ENCODE results near the gene SAE1.

SAE1 gene

DNA sequence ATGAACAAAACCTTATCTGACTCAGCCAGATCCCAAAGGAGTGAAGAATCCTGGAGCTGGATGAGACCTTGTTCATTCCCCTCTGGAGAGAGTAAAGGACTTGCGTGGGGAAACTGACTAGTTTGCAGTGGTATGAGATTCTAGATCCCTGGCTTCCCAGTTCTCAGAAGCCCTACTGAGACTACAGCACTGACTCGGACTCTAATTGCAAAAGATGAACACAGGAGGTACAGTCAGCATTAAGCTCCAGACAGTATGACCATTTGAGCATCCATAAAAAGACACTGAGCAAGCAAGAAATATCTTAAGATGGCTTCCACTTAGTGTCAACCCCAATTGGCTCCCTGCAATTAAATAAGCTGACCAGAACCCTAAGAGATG is 23.8 kb upstream of the SAE1 start:
- DNase-seq (ENCODE audit: low read depth in 2 of 2), result no peak

DNA sequence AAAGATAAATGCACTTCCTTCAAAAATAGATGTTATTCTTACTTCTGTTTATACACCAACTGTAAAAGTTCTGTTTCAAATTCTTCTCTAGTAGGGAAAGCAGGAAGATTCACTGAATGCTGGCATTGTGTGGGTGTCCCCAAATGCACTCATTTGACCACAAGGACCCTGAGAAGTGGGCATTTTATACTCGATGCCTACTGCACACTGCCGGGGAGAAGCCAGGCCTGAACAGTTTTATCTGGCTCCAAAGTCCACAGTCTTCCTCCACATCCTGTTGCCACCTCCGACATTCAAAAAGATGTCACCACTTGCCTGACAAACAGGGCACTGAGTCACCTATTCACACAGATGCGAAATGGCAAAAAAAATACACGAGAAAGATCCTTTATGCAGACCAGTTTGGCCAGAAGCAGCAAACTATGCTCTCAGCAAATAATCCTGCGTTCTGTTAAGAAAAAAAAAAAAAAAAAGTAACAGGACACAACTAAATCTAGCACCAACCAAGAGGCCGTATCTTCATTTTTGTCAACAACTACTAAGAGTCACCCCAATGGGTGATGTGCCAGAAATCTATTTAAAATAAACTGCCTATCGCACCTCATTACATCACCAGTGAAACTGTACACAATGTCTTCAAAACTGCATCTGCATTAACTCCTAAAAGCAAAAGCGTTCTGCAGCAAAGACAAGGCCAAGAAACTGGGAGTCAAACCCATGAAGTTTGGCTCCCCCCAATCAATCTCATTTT is 23.3 kb upstream of the SAE1 start:
- DNase-seq (ENCODE audit: low read depth in 2 of 2), result peak in 1 of 2 donors; percentile 14

DNA sequence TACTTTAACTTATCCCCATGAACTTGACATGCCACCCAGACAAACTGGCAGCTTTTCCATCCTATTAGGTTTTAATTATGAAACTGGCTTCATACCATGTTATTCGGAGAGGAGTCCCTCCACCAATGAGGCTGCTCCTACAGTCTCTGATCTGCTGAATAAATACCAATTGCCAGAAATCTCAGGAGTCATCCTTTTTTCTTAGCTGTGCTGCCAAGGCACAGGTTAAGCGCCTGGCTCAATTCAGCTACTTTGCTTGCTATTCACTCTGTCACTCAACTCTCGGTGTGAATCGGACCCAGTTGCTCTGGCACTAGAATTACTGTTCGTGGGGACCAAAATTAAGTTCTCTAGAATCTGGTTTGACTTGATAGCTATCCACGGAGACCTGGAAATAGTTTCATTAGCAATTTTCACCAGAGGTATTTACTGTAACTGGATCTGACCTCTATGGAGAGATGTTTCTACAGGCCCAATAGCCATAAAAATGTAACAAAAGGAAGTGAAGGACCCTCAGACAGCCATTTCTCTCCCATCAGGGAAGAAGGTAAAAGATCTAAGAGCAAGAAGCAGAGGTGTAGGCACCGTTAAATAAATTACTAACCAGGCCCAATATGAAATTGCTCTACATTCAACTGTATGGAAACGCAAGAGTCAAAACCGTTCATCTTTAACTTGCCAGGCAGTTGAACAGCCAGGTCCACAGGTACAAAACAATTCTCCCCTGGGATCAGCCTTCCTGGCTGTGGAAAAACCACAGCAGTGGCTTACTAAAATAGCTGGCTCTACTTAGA is 22.5 kb upstream of the SAE1 start:
- DNase-seq (ENCODE audit: low read depth in 2 of 2), result no peak

DNA sequence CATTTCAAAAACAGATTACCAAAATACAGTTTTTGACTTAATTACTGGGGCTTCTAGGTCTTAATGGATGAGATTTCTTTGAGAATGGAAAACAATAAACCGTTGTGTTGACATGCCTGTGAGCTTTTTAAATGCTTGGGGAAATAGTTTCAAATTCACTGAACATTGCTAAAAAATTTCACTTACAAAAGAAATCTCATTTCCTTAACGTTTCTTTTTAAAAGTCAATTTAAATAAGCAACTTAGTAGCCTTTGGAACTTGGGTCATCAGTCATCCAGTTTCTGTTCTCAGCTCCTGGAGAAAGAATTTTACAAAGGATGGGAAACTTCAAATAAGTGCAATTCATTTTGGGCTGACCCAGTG is 21.5 kb upstream of the SAE1 start:
- no peak for DNase-seq (ENCODE audit: low read depth in 2 of 2)

DNA sequence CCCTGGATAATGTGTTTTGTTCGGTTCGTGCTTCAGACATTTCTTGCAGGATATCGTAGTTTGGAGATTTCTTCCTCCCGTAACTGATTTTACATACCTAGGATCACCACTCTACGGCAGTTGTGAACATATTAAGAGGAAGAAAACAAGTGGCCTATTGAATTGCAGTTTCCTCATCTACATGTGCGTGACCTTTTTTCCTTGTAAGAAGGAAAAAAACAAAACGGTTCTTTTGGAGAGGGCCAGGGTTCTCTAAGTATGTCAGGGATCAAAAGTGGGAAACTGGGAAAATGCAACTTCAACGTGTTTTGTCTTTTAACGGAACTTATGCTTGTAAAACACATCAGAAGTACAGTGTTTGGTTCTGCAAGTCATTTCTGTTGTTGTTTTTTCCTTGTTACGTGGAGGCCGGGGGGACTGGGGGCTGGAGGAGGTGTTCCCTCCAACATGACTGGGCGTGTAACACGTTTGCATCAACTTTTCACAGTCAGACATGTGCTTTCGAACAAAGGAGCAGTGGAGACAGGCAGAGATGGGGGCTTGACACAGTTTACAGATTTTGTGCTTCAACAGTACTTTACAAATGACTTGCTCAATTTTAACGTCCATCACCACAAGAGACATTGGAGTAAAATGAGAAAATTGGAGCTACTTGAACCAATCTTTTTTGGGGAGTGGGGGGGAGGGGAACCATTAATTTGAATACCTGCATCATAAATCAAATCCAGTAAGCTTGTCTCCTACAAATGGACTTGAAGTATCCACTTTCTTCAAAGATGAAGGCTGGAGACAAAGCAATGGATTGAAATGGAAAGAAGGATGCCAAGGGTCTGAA is 20.9 kb upstream of the SAE1 start:
- peak; percentile 30 to 32 for DNase-seq (ENCODE audit: low read depth in 2 of 2)

DNA sequence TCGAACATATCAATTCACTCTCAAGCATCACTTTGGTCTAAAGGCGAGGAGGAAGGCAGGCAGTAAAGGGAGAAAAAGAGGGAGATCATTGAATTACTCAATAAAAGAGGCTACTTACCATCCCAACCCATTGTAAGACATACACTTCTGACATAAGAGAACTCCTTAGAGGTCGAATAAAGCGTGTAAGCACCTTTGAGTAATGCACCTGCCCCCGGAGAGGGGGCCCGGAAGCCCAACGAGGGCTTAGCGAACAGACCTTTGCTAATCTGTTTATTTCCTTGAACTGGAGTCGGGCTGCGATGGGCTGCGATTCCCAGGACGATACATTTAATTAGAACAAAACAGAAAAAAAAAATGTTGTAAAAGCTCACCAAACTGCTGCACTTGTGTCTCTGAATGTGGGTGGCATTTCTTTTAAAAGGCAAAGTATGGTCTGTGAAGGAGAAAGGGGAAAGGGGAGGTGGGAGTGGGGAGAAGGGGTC is 20.1 kb upstream of the SAE1 start:
- DNase-seq (ENCODE audit: low read depth in 2 of 2), result peak; percentile 54 to 56

DNA sequence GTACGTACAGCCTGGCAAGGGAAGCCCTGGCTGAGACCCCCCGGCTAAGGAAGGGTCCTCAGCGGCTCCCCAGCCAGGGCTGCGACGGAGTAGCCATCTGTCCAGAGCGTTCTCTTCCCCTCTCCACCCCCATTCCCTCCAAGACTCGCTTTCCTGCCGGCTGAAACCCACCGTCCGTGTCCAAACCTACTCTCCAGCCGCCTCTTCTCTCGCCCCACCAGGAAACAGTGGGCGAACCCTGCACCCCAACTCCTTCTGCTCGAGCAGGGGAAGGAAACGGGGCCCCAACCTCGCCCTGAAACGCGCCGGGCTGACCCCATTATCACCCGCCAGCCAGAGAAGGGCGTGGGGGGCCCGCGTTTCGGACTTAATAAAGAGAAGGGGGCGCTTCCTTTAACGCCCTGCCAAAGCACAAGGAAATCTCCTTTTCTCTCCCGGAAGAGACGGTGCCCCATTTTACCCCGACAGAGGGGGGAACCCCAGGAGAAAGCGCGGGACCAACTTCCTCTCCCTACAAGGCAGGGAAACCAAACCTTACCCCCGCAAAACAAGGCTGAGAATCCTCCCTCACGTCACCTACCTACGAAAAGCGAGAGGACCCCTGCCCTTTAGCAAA is 19.5 kb upstream of the SAE1 start:
- peak; percentile 18 to 32 for DNase-seq (ENCODE audit: low read depth in 2 of 2)

DNA sequence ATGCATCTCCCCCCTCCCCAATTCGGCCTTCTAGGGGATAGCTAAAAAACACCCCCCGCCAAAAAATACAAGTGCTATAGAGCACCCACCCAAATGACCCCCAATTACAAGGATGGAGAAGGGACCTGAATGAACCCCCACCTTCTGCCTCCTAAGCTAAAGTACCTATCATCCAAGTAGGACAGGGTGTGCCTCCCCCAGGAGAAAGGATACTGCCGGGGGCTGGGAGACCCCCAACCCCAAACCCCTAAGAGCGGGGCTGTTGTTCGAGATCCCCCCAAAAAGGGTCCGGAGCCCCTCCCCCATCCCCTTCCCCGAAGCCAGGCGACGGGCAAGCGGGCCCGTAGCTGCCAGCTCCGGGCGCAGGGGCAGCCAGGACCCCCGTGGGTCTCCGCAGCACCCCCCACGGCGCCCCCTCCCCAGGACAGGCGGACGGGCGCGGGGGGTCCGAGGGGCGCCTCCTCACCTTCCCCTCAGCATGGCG is 18.9 kb upstream of the SAE1 start:
- no peak for DNase-seq (ENCODE audit: low read depth in 2 of 2)

DNA sequence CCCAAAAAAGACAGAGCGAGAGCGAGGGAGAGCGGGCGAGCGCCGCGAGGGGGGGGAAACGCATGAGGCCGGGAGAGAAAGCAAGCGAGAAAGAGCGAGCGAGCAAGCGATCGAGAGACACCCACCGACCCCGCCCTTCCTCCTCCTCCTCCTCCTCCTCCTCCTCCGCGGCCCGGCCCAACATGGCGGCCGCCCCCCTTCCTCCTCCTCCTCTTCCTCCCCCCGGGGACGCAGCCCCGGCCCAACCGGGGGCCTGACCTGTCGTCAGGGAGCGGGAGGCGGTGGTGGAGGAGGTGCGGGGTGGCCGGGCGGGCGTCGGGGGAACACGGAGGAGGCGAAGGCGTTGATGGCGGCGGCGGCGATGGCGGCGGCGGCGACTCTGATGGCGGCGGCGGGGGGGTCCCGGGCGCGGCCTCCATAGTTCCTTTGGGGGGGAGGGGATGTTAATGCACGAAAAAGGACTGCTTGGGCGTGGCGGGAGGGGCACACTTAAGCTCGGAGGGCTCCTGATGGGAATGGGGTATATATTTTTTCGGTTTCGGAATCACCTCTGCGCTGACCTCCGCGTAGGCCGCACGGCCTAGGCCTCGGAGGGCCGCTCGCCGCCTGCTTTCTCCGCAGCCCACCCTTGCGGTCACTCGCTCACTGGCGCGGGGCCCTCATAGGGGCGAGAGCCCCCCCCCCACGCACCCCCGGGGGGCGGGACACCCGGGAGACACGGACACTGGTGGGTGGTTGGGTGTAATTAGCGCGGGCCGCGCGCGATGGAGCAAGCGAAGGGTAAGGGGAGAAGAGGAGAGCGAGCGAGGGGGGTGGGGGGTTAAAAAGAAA is 18.3 kb upstream of the SAE1 start:
- peak; percentile 83 to 92 for DNase-seq (ENCODE audit: low read depth in 2 of 2)

DNA sequence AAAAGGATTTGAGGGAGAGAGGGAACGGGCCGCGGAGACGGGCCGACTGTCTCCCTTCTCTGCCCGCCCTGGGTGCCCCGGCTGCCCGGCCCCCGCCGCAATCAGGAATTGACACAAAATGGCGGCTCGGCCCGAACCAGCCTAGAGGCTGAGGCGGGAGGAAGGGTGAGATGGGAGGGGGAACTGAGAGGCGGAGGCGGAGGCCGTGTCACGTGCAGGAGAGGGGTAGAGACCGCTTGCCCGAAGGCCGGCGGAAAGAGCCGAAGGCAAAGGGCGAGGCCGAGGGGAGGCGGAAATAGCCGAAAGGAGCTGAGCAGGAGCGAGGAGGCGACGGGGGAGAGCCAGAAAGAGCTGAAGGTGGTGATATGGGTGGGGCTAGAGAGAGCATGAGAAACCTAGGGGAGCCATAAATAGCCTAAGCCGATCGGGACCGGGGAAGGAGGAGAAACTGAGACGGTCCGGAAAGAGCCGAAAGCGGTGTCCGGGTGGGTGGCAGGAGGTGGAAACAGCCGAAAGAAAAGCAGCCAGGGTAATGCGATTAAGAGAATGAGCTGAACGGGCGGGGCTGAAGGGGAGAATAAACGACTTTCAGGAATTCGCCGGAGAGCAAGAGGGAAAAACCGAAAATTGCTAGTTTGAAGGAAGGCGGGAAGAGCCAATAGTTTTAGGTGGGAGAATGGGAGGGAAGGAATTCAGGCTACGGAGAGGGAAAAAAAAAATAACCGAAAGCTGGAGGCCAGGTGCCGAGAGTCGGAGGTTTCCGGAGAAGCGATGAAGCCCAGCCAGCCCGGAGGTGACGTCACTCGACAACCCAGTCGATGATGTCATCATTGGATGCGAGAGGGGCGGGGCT is 17.4 kb upstream of the SAE1 start, which contains the start of gene ZC3H4:
ZC3H4 (minus strand) TSS at position 780 of the 853 bp plus-strand sequence. CDS start 1,192 bp downstream, outside the sequence.
- DNase-seq (ENCODE audit: low read depth in 2 of 2), result peak; percentile 99

DNA sequence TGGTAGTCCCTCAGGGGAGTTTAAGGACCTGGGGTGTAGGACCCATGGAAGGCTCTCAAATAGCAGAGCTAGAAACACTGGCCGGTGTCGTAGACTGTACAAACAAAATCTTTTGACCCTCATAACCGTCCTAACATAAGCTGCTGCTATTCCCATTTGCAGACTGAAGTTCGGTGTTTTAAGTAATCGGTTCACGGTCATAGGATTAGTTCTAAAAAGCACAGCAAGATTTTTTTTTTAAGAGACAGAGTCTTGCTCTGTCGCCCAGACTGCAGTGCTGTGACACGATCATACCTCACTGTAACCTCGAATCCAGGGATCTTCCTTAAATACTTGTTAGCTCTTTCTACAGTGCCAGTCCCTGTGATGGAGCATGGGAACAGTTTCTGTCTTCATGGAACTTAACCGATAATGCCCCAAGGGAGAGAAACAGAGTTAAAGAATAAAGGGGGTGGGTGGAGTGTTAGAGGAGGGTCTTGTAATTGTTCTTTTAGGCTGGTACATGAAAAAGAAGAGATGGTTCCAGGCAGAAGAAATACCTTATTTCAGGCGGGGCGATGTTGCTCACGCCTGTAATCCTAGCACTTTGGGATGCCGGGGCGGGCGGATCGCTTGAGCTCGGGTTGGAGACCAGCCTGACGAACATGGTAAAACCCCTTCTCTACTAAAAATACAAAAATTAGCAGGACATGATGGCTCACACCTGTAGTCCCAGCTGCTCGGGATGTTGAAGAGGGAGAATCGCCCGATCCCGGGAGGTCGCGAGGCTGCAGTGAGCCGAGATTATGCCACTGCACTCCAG is 16.6 kb upstream of the SAE1 start:
- DNase-seq (ENCODE audit: low read depth in 2 of 2), result no peak

DNA sequence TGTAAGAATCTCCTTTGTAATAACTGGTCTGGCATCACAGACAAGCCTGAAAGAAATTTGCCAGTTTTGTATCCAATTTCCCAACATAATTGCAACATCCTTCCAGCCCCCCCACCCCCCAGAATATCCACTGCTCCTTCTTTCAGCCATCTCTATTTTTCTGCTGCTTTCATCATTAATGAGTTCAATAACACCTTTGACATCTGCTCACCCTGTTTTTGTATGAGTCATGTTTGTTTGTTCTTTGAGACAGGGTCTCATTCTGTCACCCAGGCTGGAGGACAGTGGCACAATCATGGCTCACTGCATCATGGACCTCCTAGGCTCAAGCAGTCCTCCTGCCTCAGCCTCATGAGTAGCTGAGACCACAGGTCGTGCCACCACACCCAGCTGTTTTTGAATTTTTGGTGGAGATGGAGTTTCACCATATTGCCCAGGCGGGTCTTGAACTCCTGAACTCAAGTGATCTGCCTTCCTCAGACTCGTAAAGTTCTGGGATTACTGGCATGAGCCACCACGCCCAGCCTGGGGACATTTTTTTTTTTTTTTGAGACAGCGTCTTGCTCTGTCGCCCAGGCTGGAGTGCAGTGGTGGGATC is 10.1 kb upstream of the SAE1 start:
- DNase-seq (ENCODE audit: low read depth in 2 of 2), result no peak

DNA sequence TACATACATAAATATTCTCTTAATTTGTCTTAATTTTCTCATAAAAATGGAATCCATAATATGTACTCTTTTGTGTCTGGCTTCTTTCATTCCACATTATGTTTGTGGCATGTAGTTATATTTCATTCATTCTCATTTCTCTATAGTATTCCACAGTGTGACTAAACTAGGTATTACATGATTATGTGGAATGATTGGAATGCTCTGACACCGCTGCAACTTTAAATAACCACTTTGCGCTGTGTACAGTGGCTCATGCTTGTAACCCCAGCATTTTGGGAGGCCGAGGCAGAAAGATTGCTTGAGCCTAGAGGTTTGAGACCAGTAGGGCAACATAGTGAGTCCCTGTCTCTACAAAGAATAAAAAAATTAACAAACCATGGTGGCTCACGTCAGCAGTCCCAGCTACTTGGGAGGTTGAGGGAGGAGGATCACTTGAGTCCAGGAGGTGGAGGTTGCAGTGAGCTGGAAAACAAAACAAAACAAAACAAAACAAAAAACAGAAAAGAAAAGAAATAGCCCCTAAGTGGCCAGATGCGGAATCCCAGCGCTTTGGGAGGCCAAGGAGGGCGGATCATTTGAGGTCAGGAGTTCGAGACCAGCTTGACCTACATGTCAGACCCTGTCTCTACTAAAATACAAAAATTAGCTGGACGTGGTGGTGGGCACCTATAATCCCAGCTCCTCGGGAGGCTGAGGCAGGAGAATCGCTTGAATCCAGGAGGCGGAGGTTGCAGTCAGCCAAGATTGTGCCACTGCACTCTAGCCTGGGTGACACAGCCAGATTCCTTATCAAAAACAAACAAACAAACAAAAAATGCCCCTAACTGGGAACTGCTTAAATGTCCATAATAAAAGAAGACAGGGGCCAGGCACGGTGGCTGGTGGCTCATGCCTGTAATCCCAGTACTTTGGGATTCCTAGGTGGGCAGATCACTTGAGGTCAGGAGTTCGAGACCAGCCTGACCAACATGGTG is 8.0 kb upstream of the SAE1 start:
- DNase-seq (ENCODE audit: low read depth in 2 of 2), result no peak

DNA sequence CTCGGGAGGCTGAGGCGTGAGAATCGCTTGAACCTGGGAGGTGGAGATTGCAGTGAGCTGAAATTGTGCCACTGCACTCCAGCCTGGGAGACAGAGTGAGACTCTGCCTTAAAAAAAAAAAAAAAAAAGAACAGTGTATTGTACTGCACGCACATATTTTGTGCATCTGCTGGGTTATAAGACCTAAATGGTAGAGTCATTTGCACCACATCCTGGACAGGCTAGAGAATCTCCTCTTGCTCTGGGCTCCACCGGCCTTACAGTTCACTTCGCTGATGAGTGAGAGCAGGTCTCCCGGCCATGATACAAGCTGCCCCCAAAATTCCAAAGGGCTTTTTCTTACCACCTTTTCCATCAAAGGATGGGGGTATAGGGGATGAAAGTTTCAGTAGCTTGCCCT is 7.2 kb upstream of the SAE1 start:
- DNase-seq (ENCODE audit: low read depth in 2 of 2), result no peak

DNA sequence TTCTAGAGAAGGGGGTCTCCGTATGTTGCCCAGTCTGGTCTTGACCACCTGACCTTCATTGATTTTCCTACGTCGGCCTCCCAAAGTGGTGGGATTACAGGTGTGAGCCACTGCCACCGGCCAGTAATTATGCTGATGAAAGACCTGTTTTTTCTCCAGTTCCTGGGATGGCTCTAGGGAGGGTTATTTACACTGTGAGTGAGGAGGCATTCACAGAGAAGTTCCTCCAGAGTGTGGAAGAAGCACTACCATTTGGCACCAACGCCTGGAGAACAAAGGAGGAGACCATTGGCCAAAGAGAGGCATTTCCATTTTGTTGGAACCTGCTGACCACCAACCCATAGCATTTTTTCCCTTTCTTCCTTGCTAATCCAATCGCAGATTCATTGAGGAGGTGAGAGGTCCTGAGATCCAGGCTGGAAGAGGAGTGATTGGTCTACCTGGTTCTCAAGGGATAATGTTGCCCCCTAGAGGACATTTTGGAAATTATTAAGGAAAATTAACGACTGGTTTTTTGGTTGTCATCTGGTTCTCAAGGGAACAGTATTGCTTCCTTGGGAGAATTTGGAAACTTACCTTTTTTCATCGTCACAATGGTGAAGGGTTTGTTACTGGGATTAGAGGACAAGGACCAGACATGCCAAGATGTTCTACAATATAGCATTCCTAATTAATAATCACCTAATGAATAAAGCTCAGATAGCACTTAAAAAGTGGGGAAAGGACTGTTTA is 5.5 kb upstream of the SAE1 start:
- no peak for DNase-seq (ENCODE audit: low read depth in 2 of 2)

DNA sequence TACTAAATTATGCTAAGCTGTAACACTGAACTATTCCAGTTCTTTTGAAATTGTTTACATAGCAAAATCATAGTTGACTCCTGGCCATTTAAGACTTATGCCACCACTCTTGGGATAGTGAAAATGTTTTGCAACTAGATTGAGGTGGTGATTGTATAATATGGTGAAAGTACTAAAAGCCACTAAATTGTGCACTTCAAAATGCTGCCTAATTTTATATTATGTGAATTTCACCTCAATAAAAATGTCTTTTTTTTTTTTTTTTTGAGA is 5.0 kb upstream of the SAE1 start:
- no peak for DNase-seq (ENCODE audit: low read depth in 2 of 2)

DNA sequence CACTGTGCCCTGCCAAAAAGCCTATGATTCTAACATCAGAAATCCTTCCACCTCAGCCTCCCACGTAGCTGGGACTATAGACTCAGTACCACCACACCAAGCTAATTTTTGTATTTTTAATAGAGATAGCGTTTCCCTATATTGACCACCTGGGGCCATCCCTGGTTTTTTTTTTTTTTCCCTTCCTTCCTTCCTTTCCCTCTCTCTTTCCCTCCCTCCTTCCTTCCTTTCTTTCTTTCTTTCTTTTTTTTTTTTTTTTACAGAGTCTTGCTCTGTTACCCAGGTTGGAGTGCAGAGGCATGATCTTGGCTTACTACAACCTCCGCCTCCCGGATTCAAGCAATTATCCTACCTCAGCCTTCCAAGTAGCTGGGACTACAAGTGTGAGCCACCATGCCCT is 1.1 kb upstream of the SAE1 start:
- DNase-seq (ENCODE audit: low read depth in 2 of 2), result no peak

Measured in stimulated activated CD8-positive, alpha-beta memory T cell treated with anti-CD3 and anti-CD28 coated beads, Interleukin-7, amount 100 ng/mL, for 4 hours (primary cell).